GM21367 (cell line): ENCODE measurements around the gene AGXT.

Experiments used
- ATAC-seq: cut with Tn5 transposase; IDR thresholded peaks from one replicate; pipeline ENCODE4 v1.9.1; 2021; ENCODE audit not compliant: unreplicated experiment

AGXT gene

DNA sequence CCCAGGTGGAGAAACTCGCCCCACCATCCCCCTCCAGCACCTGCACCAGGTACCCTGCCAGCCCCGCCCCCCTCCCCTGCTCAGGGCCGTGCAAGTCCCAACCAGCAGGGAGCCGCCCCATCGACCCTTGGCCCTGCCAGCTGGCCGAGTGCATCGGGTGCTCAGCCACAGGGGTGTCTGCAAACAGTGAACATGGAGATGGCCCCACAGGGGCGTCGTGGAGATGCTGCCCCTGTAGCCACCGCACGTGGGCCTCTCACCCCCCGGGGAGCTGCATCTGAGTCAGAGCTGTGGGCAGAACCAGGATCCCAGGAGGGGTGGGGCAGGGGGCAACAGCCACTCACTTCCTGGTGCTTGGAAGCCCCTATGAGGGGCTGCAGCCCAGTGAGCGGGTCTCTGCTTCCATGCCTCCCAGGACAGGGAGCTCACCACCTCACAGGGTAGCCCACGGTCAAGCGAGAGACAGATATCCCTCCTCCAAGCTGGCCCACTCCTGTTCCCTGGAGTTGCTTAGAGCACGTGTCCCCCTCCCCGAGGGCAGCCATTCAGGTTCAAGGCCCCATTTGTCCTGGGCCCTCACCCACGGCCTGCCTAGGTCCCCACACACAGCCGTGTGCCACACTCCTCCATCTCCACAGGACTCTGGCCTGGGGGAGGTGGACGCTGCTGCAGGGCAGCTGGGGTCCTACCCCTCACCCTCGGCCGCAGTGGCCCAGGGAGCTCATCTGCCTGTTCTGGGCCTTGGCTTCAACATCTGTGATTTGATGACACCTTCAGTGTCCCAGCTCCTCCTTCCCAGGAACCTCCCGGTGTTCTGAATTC lies 28.5 kb downstream of the AGXT start:
- no peak for ATAC-seq

DNA sequence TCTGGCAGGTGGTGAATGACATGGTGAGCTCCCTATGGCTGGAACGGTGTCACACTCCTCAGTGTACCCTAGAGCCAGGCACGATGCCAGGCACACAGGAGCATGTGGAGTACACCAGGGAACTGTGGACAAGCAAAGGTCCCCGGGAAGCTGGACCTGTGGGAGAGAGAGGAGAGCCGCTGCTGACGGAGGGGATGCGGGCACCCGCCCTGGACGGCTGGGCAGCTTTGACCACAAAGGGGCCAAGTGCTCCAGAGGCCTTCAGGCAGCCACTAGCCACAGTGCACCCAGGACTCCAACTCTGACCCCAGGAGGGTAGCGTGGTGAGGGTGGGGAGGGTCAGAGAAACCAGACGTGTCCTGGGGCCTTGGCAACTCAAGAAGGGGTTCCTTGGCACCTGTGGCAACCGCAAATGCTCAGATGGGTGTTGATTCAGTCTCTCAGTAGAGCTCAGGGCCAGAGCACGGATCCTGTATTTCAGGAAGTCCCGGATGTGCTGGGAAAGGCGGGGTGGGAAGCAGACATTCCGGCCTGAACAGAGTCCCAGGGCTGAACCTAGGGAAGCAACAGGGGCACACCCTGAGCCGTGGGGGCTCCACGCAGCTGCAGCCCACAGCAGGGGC lies 29.6 kb downstream of the AGXT start:
- no peak for ATAC-seq

DNA sequence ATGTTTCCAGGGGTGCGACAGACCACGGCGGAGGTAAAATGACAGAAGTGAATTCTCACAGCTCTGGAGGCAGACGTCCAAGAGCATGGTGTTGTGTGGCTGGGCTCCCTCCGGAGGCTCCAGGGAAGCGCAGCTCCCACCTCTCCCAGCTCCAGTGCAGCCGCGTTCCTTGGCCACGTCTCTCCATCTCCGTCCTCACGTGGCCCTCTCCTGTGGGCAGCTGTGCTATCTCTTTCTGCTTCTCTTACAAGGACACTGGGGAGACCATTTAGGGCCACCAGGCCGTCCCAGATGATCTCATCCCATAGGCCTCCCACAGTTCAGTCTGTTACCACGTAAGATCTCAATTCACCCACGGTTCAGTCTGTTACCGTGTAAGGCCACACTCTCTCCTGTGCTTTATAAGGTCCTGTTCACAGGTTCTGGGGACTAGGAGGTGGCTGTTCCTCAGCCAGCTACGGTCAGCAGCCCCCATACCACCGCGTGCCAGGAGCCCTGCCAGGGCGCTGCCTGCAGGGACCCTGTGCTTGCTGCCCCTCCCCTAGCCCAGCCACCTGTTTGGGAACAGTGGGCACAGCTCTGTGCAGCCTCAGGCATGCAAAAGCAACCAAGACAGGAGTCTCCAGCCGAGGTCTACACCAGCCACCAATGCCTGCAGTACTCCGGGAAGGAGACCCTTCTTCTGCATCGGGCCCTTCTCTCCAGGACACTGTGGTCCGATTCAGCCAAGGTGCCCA lies 30.3 kb downstream of the AGXT start:
- ATAC-seq: no peak

DNA sequence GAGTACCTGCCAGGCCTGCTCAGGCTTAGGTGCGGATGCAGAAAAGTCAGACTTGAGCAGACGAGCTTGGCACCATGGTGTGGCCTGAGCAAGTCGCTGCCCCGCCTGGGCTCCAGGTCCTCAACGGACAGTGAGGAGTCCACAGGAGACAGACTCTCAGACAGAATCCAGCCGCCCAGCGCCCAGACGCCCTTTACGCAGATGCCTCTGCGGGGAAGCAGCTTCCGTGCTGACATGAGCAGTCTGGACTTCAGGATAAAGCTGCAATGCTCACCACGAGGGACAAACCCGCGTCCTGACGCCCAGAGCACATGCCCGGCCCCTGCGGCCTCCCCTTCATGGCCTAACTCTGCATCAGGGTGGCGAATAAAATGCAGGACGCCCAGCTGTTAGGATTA lies 30.8 kb downstream of the AGXT start:
- no peak for ATAC-seq

DNA sequence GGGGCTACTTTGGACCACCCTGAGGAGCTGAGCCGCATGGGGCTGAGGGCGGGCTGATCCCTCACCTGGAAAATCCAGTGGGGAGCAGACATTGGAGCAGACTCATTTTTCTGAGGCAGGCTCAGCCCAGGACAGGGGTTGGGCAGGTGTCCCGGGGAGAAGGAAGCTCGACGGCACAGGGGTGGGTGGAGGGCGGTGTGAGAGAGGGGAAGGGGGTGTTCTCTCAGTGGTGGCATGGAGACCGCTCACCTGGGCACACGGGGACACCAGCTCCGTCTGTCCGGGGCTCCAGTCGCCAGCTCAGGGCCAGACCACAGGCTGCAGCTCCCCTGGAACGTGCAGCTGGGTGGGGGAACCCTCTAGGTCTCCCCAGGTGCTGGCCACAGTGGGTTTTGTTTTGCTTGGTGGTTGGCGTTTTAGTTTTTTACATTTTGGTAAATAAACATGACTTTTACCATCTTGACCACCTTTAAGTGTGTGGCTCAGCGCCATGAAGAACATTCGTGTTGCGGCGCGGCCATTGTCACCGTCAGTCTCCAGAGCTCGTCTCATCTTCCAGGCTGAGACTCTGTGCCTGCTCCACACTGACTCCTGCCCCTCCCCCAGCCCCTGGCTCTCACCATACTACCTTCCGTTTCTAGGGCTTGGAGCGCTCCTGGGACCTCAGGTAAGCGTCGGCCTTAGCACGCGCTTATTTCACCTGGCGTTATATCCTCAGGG lies 31.7 kb downstream of the AGXT start:
- no peak for ATAC-seq

DNA sequence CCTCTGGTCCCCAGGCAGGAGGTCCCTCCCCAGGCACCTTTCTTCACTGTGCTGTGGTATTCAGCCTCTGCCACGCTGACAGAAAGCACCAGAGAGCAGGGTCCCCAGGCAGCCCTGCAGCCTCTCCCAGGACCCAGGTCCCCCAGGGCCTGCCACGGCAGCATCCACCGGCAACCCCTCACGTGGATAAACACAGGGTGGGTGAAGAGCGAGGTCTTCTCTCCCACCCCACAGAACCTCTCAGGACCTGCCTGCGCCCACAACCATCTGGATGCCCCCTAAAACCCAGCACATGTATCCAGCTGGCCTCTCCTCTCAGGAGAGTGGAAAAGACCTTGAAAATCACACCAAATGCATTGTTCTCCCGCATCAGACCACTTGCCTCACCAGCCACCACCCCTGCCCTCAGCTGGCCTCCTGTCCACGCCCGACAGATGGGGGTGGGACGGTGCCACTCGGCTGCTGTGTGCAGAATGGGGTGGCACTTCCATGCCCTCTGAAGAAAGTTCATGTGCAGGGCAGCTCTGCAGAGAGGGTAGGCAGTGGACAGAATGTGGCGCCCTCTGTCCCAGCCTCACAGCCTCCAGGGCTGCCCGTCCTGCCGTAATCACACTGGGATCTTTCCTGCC lies 33.5 kb downstream of the AGXT start:
- no peak for ATAC-seq

DNA sequence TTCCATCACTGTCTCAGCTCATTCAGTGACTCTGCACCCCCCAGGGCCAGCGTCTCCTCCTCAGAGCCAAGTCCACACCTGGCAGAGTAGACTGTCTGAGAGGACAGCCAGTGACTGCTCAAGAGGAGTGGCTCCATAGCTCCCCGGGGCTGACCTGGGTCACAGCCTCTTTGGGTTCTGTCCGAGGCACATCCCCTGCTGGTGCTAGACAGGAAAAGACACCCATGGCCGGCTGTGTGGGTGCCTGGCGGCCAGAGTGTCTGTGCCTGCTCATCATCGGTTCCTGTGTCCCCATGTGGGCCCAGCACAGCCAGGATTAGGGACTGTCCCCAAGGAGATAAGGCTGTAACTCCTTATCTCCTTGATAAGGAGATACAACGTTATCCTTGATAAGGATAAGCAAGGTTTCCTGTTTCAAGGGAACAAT lies 34.0 kb downstream of the AGXT start:
- no peak for ATAC-seq

DNA sequence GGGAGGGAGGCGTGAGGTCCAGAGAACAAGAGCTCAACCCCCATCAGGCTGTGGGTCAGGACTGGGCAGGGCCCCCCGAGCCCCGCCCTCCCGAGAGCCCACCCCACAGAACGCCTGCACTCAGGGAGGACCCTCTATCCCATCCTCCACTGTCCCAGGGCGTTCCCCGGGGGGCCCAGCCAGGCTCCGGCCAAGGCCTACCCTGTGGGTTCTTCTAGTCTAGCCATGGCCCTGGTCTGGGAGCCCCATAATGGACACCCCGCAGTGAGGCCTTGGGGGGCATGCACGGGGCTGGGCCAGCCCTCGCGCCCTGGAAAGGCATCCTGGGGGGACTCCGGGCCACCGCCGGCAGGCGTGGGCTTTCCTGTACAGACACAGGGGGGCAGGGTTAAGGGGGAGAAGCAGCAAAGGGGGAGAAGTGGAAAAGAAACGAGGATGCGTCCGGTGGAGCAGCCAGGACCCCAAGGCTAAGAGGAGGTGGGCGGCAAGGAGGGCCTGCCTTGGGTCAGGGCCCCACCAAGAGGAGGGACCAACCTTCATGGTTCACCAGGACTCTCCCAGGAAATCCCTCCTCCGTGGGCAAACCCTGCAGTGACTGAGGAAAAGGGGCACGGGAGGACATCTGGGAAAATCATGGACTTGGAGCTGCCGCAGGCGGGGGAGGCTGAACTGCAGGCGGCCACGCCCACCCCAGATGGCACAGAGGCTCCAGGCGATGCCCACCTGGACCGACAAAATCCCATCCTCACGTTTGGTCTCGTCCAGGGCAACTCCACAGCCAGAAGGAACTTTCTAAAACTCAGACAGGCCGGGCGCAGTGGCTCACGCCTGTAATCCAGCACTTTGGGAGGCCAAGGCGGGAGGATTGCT lies 34.8 kb downstream of the AGXT start:
- no peak for ATAC-seq

DNA sequence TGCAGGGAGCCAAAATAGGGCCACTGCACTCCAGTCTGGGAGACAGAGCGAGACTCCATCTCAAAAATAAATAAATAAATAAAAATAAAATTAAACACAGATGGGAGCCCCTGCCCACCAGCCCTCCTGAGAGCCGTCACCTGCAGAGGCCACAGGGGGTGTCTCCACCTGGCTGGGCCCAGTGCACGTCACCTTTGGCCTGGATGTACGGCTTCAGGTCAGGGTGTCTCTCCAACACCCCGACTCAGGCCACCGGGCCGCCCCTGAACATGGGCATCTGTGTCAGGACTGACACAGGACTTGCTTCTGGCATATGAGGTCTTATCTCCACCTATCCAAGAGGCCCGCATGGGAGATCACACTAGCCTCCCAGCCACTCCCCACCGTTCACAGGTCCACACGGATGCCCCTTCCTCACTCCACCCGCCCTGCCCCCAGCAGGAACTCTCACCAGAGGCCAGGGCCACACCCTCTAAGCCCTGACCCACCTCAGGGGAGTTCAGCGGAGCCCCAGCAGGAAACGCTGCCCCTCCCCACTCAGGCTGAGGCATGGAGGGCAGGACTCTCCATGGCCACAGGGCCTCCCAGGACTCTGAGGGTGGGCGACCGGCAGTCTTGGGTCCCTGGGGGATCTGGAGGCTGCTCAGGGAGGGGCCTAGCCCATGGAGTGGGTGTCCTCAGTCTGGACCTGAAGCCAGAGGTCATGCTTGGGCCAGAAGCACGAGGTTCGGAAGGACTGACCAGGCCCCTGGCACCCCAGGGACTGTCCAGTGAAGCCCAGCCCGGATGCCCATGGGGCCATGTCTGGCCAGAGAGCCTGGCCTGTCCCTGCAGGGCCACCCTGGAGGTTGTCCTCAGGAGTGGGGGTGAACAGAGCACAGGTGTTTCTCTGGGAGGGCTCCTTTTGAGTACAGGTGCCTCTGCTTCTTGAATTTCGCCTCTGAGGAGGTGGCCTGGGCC lies 35.9 kb downstream of the AGXT start:
- no peak for ATAC-seq

DNA sequence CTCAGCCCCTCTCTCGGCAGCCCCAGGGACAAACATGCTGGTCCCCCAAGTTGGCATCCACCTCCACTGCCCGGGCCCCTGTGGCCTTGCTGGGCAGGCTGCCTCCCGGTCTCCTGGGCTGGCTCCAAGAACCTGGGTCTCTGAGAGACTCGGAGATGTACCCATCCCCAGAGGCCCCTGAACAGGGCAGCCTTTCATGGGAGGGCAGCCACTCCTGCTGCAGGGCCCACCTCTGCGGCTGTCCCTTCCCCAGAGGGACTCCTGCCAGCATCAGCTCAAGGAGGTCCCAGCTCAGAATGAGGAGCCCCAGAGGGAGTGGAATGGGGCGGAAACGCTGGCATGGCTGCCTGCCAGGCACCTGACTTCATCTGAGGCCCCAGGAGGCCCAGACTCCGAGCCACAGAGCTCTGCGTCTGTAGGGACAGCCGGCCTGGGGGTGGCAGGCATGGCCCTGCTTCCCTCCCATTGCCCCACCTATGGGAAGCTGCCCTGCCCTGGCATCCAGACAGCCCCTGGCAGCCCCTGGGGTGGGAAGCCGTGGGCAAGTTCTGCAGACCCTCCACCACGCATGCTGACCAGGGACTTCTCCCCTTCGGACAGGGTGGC lies 36.7 kb downstream of the AGXT start:
- no peak for ATAC-seq

DNA sequence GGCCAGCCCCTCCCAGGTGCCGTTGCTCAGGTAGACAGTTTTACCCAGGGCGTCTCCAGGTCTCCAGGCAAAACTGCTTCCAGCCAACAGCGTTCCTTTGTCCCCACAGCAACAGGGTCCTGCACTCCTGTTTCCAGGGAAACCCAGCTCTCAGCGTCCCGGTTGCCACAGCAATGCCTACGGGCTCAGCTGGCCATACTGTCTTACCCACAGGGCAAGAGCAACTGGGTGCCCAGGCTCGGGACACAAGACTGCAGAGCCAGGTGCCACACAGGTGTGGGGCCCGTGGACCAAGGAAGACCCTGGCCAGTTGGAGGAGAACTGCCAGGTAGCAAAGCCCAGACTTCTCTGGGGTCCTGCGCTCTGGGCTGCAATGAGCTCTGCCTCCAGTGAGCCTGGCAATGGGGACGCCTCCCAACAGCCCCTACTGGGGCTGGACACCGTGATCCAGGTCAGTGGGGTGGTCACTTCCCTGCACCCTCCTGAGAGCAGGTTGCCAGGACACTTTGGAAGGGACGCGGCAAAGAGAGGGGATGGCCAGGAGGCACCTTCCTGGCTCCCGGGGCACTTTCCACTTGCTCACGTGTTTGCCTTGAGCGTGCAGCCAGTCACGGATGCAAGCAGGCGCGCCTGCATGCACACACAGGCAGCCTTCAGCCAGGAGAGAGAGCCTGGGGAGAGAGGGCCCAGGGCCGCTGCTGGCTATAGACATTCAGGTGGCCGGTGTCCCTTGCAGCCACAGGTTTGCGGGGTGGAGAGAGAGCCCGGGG lies 37.7 kb downstream of the AGXT start, which contains the start of gene CROCC2:
CROCC2 (plus strand) TSS at position 196 of the 770 bp plus-strand sequence; CDS start at position 374, 178 bp downstream.
- ATAC-seq: no peak

DNA sequence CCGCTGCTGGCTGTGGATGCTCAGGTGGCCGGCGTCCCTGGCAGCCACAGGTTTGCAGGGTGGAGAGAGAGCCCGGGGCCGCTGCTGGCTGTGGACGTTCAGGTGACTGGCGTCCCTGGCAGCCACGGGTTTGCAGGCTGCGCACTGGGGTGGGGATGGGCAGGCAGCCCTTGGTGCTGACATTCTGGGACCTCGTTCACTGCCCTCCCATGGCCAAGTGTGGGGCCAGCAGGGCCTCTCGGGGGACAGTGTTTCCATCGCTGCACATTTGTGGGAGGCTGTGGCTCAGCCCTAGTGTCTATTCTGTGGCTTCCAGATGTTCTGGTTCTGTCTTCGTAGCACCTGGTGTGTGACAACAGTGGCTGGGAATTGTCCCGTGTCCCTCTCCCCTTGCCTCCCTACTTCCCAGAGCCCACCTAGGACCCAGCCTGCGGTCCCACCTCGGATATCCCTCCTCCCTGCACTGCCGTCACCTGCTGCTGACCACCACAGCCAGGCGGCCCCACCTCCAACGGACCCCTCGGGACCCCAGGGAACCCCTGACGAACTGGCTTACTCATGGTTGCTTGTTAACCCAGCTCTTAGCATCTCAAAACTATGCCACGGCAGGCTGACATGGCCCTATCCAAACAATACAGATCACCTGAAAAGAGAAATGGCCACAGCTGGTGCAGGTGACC lies 38.4 kb downstream of the AGXT start:
- ATAC-seq: no peak

DNA sequence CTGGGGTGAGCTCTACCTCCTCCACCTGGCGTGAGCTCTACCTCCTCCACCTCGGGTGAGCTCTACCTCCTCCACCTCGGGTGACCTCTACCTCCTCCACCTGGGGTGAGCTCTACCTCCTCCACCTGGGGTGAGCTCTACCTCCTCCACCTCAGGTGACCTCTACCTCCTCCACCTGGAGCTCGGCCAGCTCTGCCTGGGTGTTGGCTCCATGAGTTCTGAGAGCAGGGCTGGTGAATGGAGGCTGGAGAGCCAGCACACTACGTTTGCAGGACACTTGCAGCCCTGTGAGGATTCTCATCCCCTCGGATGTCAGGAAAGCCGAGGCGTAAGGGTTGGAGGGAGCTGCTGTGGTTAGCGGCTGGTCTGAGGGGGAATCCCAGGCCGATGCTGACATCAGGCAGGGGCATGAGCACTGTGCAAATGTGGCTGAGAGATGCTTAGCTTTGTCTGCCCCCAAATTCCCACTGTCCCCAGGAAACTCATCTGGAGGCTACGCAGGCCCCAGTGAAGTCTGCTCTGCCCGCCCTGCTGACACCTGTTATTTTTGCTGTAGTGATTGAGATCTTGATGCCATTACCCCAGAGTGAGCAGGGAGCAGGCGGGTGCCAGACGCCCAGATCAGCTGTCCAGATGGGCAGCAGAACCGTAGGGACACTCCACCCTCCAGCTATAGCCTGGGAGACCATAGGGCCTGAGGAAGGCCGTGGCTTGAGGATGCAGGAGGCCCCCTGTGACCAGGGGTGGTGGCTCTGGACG lies 40.8 kb downstream of the AGXT start:
- ATAC-seq: no peak

DNA sequence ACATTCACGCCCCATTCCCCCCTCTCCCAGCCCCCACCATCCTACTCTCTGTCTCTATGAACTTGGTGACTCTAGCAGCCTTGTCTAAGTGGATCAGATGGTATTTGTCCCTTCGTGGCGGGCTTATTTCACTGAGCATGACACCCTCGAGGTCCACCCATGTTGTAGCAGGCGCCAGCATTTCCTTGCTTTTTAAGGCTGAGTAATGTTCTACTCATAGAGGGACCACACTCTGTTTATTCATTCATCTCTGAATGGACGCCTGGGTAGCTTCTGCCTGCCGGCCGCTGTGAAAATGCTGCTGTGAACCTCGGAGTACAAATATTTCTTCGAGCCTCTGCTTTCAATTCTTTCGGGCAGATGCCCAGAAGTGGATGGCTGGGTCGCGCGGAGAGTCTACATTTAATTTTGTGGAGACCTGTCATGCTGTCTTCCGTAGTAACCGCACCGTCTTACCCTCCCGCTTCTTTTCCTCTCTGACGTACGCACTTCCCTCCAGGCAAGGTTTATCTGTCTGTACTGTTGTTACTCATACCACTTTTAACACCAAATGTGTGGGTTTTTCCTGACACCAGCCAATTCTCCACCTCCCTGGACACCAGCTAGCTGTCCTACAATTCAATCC lies 43.1 kb downstream of the AGXT start:
- ATAC-seq: no peak

DNA sequence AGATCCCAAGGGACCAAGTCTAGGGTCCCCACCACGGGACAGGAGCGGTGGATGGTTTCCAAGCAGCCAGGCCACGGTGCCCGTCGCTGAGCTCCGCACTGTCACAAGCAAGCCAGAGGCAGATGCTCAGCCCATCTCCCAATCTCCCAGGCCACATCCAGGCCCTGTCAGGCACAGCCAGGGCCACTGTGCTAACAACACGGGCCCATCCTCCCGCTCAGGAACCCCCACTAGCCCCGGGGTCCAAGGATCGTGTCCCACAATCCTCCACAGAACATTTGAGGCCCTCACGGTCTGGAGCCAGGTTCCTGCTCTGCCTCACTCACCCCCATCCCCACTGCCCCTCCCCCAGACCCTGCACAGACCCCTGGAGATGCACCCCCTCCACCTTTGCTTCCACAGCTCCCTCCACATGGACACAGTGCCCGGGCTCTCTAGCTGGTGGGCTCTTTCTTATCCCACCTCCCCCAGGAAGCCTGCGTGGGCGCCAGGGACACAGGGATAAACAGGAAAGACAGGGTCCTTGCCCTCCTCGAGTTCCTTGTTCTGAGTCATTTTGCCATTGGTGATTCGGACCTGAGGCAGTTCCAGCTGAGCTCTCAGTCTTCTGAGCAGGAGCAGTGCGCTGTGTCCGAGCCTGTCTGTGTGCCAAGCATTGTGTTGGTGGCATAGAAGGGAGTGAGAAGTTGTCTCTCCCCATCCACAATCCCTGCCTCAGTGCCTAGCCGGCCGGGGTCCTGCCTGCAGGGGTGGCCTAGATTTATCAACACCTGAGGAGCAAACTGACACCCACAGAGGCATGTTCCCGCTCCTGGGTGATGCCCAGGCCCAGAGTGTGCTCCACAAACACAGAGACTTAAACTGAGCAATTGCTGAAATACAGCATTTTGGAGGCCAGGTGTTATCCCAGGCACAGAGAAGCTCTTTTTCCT lies 44.5 kb downstream of the AGXT start:
- no peak for ATAC-seq
